Sigmoid colon (tissue), 7 donors: Measurements from ENCODE around the gene PLOD2. TPM values are rescaled to one million over a fixed set of nuclear protein-coding genes. Genes with fewer than 3 reads are reported as not detected.

Source experiments
- DNase-seq: peaks from one replicate; pipeline ENCODE4 v3.0.0-alpha.2; 2019
- H3K27ac ChIP-seq, 4 donors: fragments of 200-600 bp; sonication (generic); one replicate each; pipeline ENCODE4 v1.5.1; 2016 to 2019; ENCODE audit warnings: mild to moderate bottlenecking in 1 of 4
- H3K27me3 ChIP-seq, 3 donors: fragments of 200-600 bp; sonication (generic); one replicate each; pipeline ENCODE4 v1.5.1; 2019; ENCODE audit warnings: mild to moderate bottlenecking in 1 of 3
- H3K36me3 ChIP-seq, 4 donors: fragments of 200-600 bp; sonication (generic); one replicate each; pipeline ENCODE4 v1.5.1; 2016 to 2019
- H3K4me1 ChIP-seq, 4 donors: fragments of 200-600 bp; sonication (generic); one replicate each; pipeline ENCODE4 v1.5.1; 2017 to 2019
- H3K4me3 ChIP-seq, 4 donors: fragments of 200-600 bp; sonication (generic); one replicate each; pipeline ENCODE4 v1.5.1; 2017 to 2019; ENCODE audit warnings: mild to moderate bottlenecking in 2 of 4, moderate library complexity in 1 of 4
- H3K9me3 ChIP-seq, 4 donors: fragments of 200-600 bp in 3 of 4; sonication (generic) in 3 of 4; one replicate each; pipeline versions ENCODE4 v1.5.1 to v1.6.1; 2013 to 2019
- EP300 ChIP-seq, 4 donors: sonication (generic); formaldehyde crosslinking; IDR thresholded peaks; one replicate each; pipeline ENCODE4 v1.6.1; 2017; ENCODE audit warnings: antibody characterized with exemption in 4 of 4
- POLR2A ChIP-seq, 2 donors: fragments of 450-650 bp; IDR thresholded peaks; one replicate each; pipeline ENCODE4 v1.6.1; 2016; ENCODE audit warnings: antibody characterized with exemption in 2 of 2, mild to moderate bottlenecking in 2 of 2, moderate library complexity in 2 of 2
- POLR2AphosphoS5 ChIP-seq, 4 donors: sonication (generic); formaldehyde crosslinking; IDR thresholded peaks; one replicate each; pipeline ENCODE4 v1.6.1; 2017; ENCODE audit warnings: antibody characterized with exemption in 4 of 4
- WGBS, 2 donors: extraction: QIAGEN DNeasy Blood & Tissue Kit; methylation state at CpG; one replicate each; pipeline ENCODE4 v1.1.7; 2013; 5-methylcytosine and 5-hydroxymethylcytosine counted together
- intact Hi-C: fragments of 100-400 bp; cut with DNase I; formaldehyde crosslinking; loops from one replicate; pipeline ENCODE4 v1.15.1; 2023
- polyA plus RNA-seq, 3 donors: library from polyadenylated mRNA; stranded (reverse); fragments of 200-250 nt; gene quantifications; one replicate each; pipeline ENCODE4 v1.2.3, GENCODE V29; 2013
- total RNA-seq, 4 donors: library from RNA; depleted of rRNA; stranded (reverse); fragments of >200 nt; gene quantifications; one replicate each; pipeline ENCODE4 v1.1.0, GENCODE V29; 2016
- TF ChIP-seq, protein P1 (sequence below), 4 experiments: fragments of 450-650 bp in 3 of 4; fragments of 200-600 bp in 1 of 4; IDR thresholded peaks; one replicate each; pipeline ENCODE4 v1.5.1; 2016 to 2019; ENCODE audit warnings: antibody characterized with exemption in 4 of 4, mild to moderate bottlenecking in 3 of 4, moderate library complexity in 2 of 4
- donor health status: healthy with polysubstance abuse.
- donor health status: Bipolar disorder and iron deficiency.
- donor health status: healthy.

Gene PLOD2
- total and polyA plus RNA-seq, 7 donors: 13.6 to 79.9 (median 63.3) TPM

- Histone ChIP-seq H3K36me3 (no peaks in the 10 kb centered on the region), H3K9me3 (no peaks in the 10 kb centered on the region), H3K4me1 (peaks cover 0 to 53% (median 38%) of the 10 kb centered on the region in 4 donors), H3K27me3 (no peaks in the 10 kb centered on the region), H3K27ac (peak overlapping the region in 3 of 4 donors; percentile 44 to 93 (median 70)), H3K4me3 (no peak overlapping the region)
- TF ChIP-seq POLR2A (IDR thresholded peaks at IDR 0.05) (no peak), EP300 (IDR thresholded peaks at IDR 0.05) (no peak), POLR2AphosphoS5 (IDR thresholded peaks at IDR 0.05) (no peak)
- TF ChIP-seq, protein P1, sequence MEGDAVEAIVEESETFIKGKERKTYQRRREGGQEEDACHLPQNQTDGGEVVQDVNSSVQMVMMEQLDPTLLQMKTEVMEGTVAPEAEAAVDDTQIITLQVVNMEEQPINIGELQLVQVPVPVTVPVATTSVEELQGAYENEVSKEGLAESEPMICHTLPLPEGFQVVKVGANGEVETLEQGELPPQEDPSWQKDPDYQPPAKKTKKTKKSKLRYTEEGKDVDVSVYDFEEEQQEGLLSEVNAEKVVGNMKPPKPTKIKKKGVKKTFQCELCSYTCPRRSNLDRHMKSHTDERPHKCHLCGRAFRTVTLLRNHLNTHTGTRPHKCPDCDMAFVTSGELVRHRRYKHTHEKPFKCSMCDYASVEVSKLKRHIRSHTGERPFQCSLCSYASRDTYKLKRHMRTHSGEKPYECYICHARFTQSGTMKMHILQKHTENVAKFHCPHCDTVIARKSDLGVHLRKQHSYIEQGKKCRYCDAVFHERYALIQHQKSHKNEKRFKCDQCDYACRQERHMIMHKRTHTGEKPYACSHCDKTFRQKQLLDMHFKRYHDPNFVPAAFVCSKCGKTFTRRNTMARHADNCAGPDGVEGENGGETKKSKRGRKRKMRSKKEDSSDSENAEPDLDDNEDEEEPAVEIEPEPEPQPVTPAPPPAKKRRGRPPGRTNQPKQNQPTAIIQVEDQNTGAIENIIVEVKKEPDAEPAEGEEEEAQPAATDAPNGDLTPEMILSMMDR (IDR thresholded peaks at IDR 0.05): no peak
- no peak for DNase-seq
- WGBS, 2 donors: 70 to 86% methylated on average over 7 of the region's 7 CpGs
- intact Hi-C loops: loop anchor here (5.0 kb wide), 1 partner anchor 98 kb away; no protein-coding TSS in a partner anchor
These were observed 4.2 kb upstream of the PLOD2 start for GRCh38 chr3:146164971-146165769.

DNA sequence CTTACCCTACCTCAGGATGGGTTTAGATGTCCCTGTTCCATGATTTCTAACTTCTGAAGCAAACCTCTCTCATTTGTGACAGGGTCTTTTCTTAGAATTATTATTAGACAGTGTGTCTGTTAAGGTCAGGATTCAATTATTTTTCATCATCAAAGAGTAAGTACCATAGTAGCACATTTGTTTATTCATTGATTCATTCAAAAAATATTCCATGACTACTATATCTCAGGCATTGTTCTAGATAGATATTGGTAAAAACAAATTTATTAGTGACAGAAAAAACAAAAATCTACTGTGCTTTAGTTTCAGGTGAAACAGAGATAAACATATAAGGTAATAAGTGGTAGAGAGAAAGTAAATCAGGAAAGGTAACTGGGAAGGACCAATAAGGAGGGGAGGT lies 3.5 kb upstream of the PLOD2 start:
- Histone ChIP-seq H3K4me1 (peaks cover 0 to 53% (median 38%) of the 10 kb centered on the region in 4 donors), H3K27ac (peak overlapping the region in 2 of 4 donors; percentile 70 to 93)
- TF ChIP-seq POLR2A (IDR thresholded peaks at IDR 0.05) (no peak), EP300 (IDR thresholded peaks at IDR 0.05) (no peak), POLR2AphosphoS5 (IDR thresholded peaks at IDR 0.05) (no peak)
- TF ChIP-seq, protein P1 (IDR thresholded peaks at IDR 0.05): no peak

GRCh38 chr3:146164071-146164470 lies 3.1 kb upstream of the PLOD2 start:
- no peaks in the 10 kb centered on the region for H3K27me3 ChIP-seq
- peaks cover 0 to 53% (median 38%) of the 10 kb centered on the region in 4 donors for H3K4me1 ChIP-seq
- peak overlapping the region in 1 of 4 donors; percentile 93 for H3K27ac ChIP-seq
- TF ChIP-seq, protein P1 (IDR thresholded peaks at IDR 0.05): no peak
- no peak for TF ChIP-seq EP300 (IDR thresholded peaks at IDR 0.05)
- no peak for TF ChIP-seq POLR2AphosphoS5 (IDR thresholded peaks at IDR 0.05)
- no peak for TF ChIP-seq POLR2A (IDR thresholded peaks at IDR 0.05)
- no peaks in the 10 kb centered on the region for H3K36me3 ChIP-seq
- no peak for DNase-seq
- intact Hi-C loops: loop anchor here (5.0 kb wide), 1 partner anchor 97 kb away; no protein-coding TSS in a partner anchor
- no peaks in the 10 kb centered on the region for H3K9me3 ChIP-seq
- no peak overlapping the region for H3K4me3 ChIP-seq

More for the DNA sequence above, 3.5 kb upstream of the PLOD2 start:
- H3K27me3 ChIP-seq: no peaks in the 10 kb centered on the region
- H3K36me3 ChIP-seq: no peaks in the 10 kb centered on the region
- no peak for DNase-seq
- intact Hi-C loops: loop anchor here (5.0 kb wide), 1 partner anchor 97 kb away; no protein-coding TSS in a partner anchor
- H3K9me3 ChIP-seq: no peaks in the 10 kb centered on the region
- no peak overlapping the region for H3K4me3 ChIP-seq

DNA sequence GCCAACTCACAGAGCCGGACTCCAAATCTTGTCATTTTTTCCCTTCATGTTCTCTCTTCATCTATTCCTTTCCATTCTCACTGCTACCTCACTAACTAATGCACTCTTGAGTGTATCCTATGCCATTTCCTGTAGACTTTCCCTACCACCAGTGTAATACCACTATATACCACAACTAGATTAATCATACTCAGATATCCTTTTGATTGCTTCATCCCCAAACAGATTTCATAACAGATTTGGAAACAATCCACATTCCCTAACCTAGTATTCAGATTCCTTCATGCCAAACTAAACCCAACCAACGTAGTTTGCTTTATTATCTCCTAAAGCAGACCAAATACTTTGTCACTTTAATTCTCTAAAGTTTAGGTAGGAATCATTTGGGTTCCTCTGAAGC lies 2.6 kb upstream of the PLOD2 start:
- intact Hi-C loops: loop anchor here (5.0 kb wide), 1 partner anchor 96 kb away; no protein-coding TSS in a partner anchor
- Histone ChIP-seq H3K4me3 (no peak overlapping the region), H3K36me3 (no peaks in the 10 kb centered on the region), H3K27ac (peak overlapping the region in 2 of 4 donors; percentile 93 to 94), H3K27me3 (no peaks in the 10 kb centered on the region), H3K4me1 (peaks cover 0 to 53% (median 38%) of the 10 kb centered on the region in 4 donors), H3K9me3 (no peaks in the 10 kb centered on the region)
- WGBS, 2 donors: 74 to 81% methylated on average over 2 of the region's 2 CpGs
- no peak for DNase-seq
- TF ChIP-seq EP300 (IDR thresholded peaks at IDR 0.05) (no peak), POLR2AphosphoS5 (IDR thresholded peaks at IDR 0.05) (peak in 1 of 4 donors; percentile 36)
- TF ChIP-seq, protein P1 (IDR thresholded peaks at IDR 0.05): peak in 2 of 4 experiments; percentile 7 to 19
